ENCODE measurements around the gene USP46. TPM values are rescaled to one million over a fixed set of nuclear protein-coding genes. Genes with fewer than 3 reads are reported as not detected.

Gene USP46
- total and polyA plus RNA-seq, 2 of the 8 experiments (the other 6 are each of a cell fraction or from before 2014, with no cell fraction given), result 10.6 to 62.4 TPM

DNA sequence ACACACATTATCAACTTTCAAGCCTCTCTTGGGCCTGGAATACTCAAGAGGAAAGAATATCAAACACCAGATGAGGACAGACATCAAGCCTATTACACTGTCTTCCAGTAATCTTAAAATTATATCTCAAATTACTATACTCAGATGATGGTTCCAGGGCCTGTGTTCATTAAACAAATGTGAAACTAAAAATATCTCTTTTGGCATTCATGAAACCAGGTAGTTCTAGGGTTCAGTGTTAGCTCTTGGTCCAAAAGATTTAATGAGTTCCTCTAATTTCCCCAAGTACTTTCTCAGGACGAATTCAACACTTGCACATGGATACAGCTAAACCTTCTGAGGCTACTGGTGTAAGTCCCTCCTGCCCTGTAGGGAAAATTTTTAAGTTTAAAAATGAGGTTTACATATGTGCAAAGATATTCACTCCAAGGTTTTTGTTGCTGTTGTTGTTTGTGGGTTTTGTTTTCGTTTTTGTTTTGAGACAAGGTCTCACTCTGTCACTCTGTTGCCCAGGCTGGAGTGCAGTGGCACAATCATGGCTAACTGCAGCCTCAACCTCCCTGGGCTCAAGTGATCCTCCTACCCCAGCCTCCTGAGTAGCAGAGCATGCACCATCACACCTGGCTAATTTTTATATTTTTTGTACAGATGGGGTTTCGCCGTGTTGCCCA is 79.4 kb downstream of the USP46 start:
- Histone ChIP-seq H3K23ac (ENCODE audit: insufficient read length) (no peak overlapping the region), H3K23me2 (ENCODE audit: low read depth, low read length) (no peaks in the 10 kb centered on the region), H3K79me2 (ENCODE audit: control insufficient read depth in 1 of 2, insufficient read depth in 2 of 2, low read length in 2 of 2) (no peaks in the 10 kb centered on the region), H4K91ac (replicated peaks; ENCODE audit: insufficient read length, low read length) (no peak overlapping the region), H3K9me3 (ENCODE audit: insufficient read depth in 2 of 2, low read depth in 1 of 2, low read length in 1 of 2) (no peaks in the 10 kb centered on the region), H3K14ac (ENCODE audit: insufficient read length) (no peak overlapping the region), H3K4me1 (replicated peaks in 1 of 4; ENCODE audit: control insufficient read depth in 3 of 4, insufficient read depth in 4 of 4, low read length in 3 of 4) (no peaks in the 10 kb centered on the region), H3K27me3 (replicated peaks in 1 of 4; ENCODE audit: control insufficient read depth in 3 of 4, extremely low read depth in 1 of 4, insufficient read depth in 3 of 4, low read length in 3 of 4) (no peaks in the 10 kb centered on the region), H3K4me2 (ENCODE audit: insufficient read depth in 1 of 2, low read depth in 2 of 2, low read length in 2 of 2) (no peak overlapping the region), H2BK20ac (ENCODE audit: low read length) (no peak overlapping the region), H2AK5ac (ENCODE audit: low read depth, low read length) (no peak overlapping the region), H2BK120ac (replicated peaks; ENCODE audit: low read depth, low read length) (no peak overlapping the region), H2AFZ (ENCODE audit: low read length) (no peak overlapping the region), H4K20me1 (replicated peaks in 1 of 2; ENCODE audit: control insufficient read depth in 1 of 2, insufficient read depth in 2 of 2, low read length in 2 of 2) (no peaks in the 10 kb centered on the region), H2BK12ac (ENCODE audit: low read depth, low read length) (no peak overlapping the region), H3K4me3 (ENCODE audit: extremely low read depth in 1 of 4, insufficient read depth in 2 of 4, low read depth in 3 of 4, low read length in 4 of 4) (no peak overlapping the region), H3K9ac (replicated peaks in 1 of 4; ENCODE audit: extremely low read depth in 1 of 4, low read depth in 3 of 4, low read length in 3 of 4) (no peak overlapping the region), H2BK15ac (ENCODE audit: low read length) (no peak overlapping the region), H3K79me1 (ENCODE audit: low read depth, low read length) (no peaks in the 10 kb centered on the region), H3K4ac (replicated peaks; ENCODE audit: insufficient read length, low read depth, low read length) (no peak overlapping the region), H3K56ac (replicated peaks; ENCODE audit: insufficient read length, low read depth, low read length) (no peak overlapping the region), H3K18ac (ENCODE audit: extremely low read depth, low read length) (no peak overlapping the region), H2BK5ac (ENCODE audit: low read depth, low read length) (no peak overlapping the region), H3K36me3 (ENCODE audit: control insufficient read depth in 2 of 4, insufficient read depth in 4 of 4, low read length in 3 of 4) (no peaks in the 10 kb centered on the region), H4K5ac (ENCODE audit: insufficient read length, low read depth, low read length) (no peak overlapping the region), H3K27ac (ENCODE audit: low read depth, low read length) (no peak overlapping the region), H4K8ac (ENCODE audit: extremely low read depth, insufficient read depth, low read length) (no peak overlapping the region)
- no peak for FAIRE-seq
- WGBS, 2 experiments (ENCODE audit: extremely low coverage in 1 of 2, insufficient coverage in 1 of 2, insufficient read length in 1 of 2, insufficient replicate concordance in 2 of 2, low coverage in 1 of 2, low lambda C conversion rate in 2 of 2, missing lambda C conversion rate in 1 of 2), result 93% methylated on average over 4 of the region's 4 CpGs; no CpG with 5 or more reads in 1 of the 2 experiments
- ChIA-PET CTCF (ENCODE audit: partially characterized antibody) (interaction anchor here (1.3 to 1.9 kb wide), 2 partner anchors 8 to 10 kb away, joined by 3 to 6 read pairs; no protein-coding TSS in a partner anchor), POLR2A (ENCODE audit: partially characterized antibody) (interaction anchor here (0.7 kb wide), 1 partner anchor 10 kb away, joined by 3 read pairs; no protein-coding TSS in a partner anchor)
- no peak for DNase-seq (ENCODE audit: low read depth in 1 of 2, low spot score in 2 of 2)
- TF ChIP-seq CEBPB (IDR thresholded peaks at IDR 0.05; ENCODE audit: low read depth, low read length) (no peak), PHF8 (conservative IDR thresholded peaks at IDR 0.05; ENCODE audit: low read depth, low read length) (no peak), JUN (IDR thresholded peaks at IDR 0.05; ENCODE audit: low read depth, low read length) (no peak), KDM4A (IDR thresholded peaks at IDR 0.05; ENCODE audit: low read depth, low read length, severe bottlenecking) (no peak), POU5F1 (IDR thresholded peaks at IDR 0.05; ENCODE audit: low read depth, low read length) (no peak), FOSL1 (IDR thresholded peaks at IDR 0.05; ENCODE audit: insufficient read depth, low read depth, low read length) (no peak), BRCA1 (IDR thresholded peaks at IDR 0.05; ENCODE audit: low read depth, low read length) (no peak), SRF (IDR thresholded peaks at IDR 0.05; ENCODE audit: low read depth, low read length) (no peak), TEAD4 (IDR thresholded peaks at IDR 0.05; ENCODE audit: low read depth, low read length) (no peak), TAF1 (IDR thresholded peaks at IDR 0.05; ENCODE audit: low read depth, low read length) (no peak), RBBP5 (IDR thresholded peaks at IDR 0.05; ENCODE audit: borderline replicate concordance, low read depth, low read length) (no peak), SIRT6 (IDR thresholded peaks at IDR 0.05; ENCODE audit: low read length) (no peak), RXRA (IDR thresholded peaks at IDR 0.05; ENCODE audit: insufficient read depth, low read depth, low read length) (no peak)
- TF ChIP-seq, protein P1, sequence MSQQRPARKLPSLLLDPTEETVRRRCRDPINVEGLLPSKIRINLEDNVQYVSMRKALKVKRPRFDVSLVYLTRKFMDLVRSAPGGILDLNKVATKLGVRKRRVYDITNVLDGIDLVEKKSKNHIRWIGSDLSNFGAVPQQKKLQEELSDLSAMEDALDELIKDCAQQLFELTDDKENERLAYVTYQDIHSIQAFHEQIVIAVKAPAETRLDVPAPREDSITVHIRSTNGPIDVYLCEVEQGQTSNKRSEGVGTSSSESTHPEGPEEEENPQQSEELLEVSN (IDR thresholded peaks at IDR 0.05), result no peak
